GM12878 (cell line): ENCODE measurements around the gene MLLT3. TPM values are rescaled to one million over a fixed set of nuclear protein-coding genes. Genes with fewer than 3 reads are reported as not detected.

Experiments used
- ATAC-seq: fragments of 200-7000 bp; cut with Tn5 transposase; 3 replicates; pipeline ENCODE4 v1.9.1; 2020; ENCODE audit warnings: mild to moderate bottlenecking, moderate library complexity
- BruUV-seq: library from RNA; stranded (reverse); fragments of 400-500 nt; replicated peaks from 2 replicates; lab custom pipeline; 2021; lab: Mats Ljungman, UMichigan
- CTCF ChIA-PET: fragments of 300-600 bp; sonication (Branson Sonifier 250); formaldehyde crosslinking; extraction: SDS; loops from one replicate; lab custom pipeline; 2021; ENCODE audit warnings: inconsistent platforms; lab: Yijun Ruan, JAX
- POLR2A ChIA-PET: fragments of 350-600 bp; formaldehyde crosslinking; extraction: SDS; loops from one replicate; lab custom pipeline; 2021; ENCODE audit warnings: inconsistent platforms; lab: Charles Lee
- RAD21 ChIA-PET: fragments of 300-600 bp; sonication (Branson Sonifier 250); formaldehyde crosslinking; loops from one replicate; lab custom pipeline; 2023; ENCODE audit warnings: antibody characterized with exemption; ENCODE audit not compliant: unreplicated experiment; lab: Charles Lee
- SMC1A ChIA-PET: fragments of 300-600 bp; sonication (Branson Sonifier 250); formaldehyde crosslinking; loops from one replicate; lab custom pipeline; 2023; ENCODE audit not compliant: unreplicated experiment, uncharacterized antibody; lab: Charles Lee
- DNase-seq: peaks from one replicate; pipeline ENCODE4 v3.0.0-alpha.2; 2011; ENCODE audit warnings: low read depth, low spot score
- FAIRE-seq: peaks from 3 replicates; lab custom pipeline; 2011; peaks lifted over from hg19 to GRCh38; lab: Jason Lieb, UNC
- H2AFZ ChIP-seq: 2 replicates; pipeline ENCODE4 v1.6.0; 2011; ENCODE audit warnings: low read depth, low read length, control low read depth; ENCODE audit not compliant: control insufficient read depth
- H3K27ac ChIP-seq: 2 replicates; pipeline ENCODE4 v1.5.1; 2011; ENCODE audit warnings: control low read depth; ENCODE audit not compliant: control insufficient read depth, insufficient read depth
- H3K27me3 ChIP-seq, 2 experiments: replicated peaks in 1 of 2; 2 replicates each; pipeline versions ENCODE4 v1.6.0 to v1.6.1; 2011; ENCODE audit warnings: low read length in 1 of 2; ENCODE audit not compliant: control insufficient read depth in 2 of 2, insufficient read depth in 2 of 2
- H3K36me3 ChIP-seq, 2 experiments: 2 replicates each; pipeline ENCODE4 v1.5.1; 2011; ENCODE audit warnings: low read length in 1 of 2; ENCODE audit not compliant: control insufficient read depth in 2 of 2, insufficient read depth in 2 of 2
- H3K4me1 ChIP-seq: 2 replicates; pipeline ENCODE4 v1.6.1; 2011; ENCODE audit warnings: mild to moderate bottlenecking, low read length, moderate library complexity, mixed read lengths; ENCODE audit not compliant: control insufficient read depth, insufficient read depth
- H3K4me2 ChIP-seq: 2 replicates; pipeline ENCODE4 v1.6.0; 2011; ENCODE audit warnings: control low read depth; ENCODE audit not compliant: control insufficient read depth, insufficient read depth
- H3K4me3 ChIP-seq: fragments of 200-600 bp; sonication (generic); 2 replicates; pipeline ENCODE4 v1.5.1; 2016
- H3K79me2 ChIP-seq: 2 replicates; pipeline ENCODE4 v1.6.0; 2011; ENCODE audit warnings: low read length; ENCODE audit not compliant: control insufficient read depth, insufficient read depth
- H3K9ac ChIP-seq: 2 replicates; pipeline ENCODE4 v1.8.0; 2011; ENCODE audit warnings: low read length, control low read depth, mixed read lengths; ENCODE audit not compliant: control insufficient read depth, insufficient read depth
- H3K9me3 ChIP-seq: replicated peaks from 3 replicates; pipeline ENCODE4 v1.5.1; 2011; ENCODE audit warnings: mild to moderate bottlenecking, low read length; ENCODE audit not compliant: control insufficient read depth, insufficient read depth
- H4K20me1 ChIP-seq: 2 replicates; pipeline ENCODE4 v1.6.0; 2011; ENCODE audit not compliant: control insufficient read depth, insufficient read depth
- BHLHE40 ChIP-seq, 2 experiments: fragments of 450-650 bp in 1 of 2; IDR thresholded peaks; 2 replicates each; pipeline ENCODE4 v1.6.1; 2011 to 2017; ENCODE audit warnings: low read depth in 2 of 2, borderline replicate concordance in 1 of 2, improper control_type of control experiment in 1 of 2, low read length in 1 of 2, mild to moderate bottlenecking in 1 of 2
- CBX3 ChIP-seq: fragments of 200-600 bp; sonication (generic); IDR thresholded peaks from 2 replicates; pipeline ENCODE4 v1.6.1; 2016; ENCODE audit warnings: low read depth, borderline replicate concordance
- FOXM1 ChIP-seq: IDR thresholded peaks from 2 replicates; pipeline ENCODE4 v1.6.1; 2012; ENCODE audit warnings: low read depth, mild to moderate bottlenecking, inconsistent platforms, low read length, moderate library complexity
- HDAC2 ChIP-seq: fragments of 200-600 bp; sonication (generic); IDR thresholded peaks from 2 replicates; pipeline ENCODE4 v1.6.1; 2017
- KDM1A ChIP-seq: fragments of 200-600 bp; sonication (generic); IDR thresholded peaks from 2 replicates; pipeline ENCODE4 v1.6.1; 2016; ENCODE audit warnings: borderline replicate concordance
- LARP7 ChIP-seq: fragments of 450-650 bp; IDR thresholded peaks from 2 replicates; pipeline ENCODE4 v1.6.1; 2017; ENCODE audit warnings: mild to moderate bottlenecking
- MEF2A ChIP-seq: IDR thresholded peaks from 2 replicates; pipeline ENCODE4 v1.6.1; 2011; ENCODE audit warnings: low read depth, mild to moderate bottlenecking, low read length, moderate library complexity; ENCODE audit not compliant: insufficient read depth
- NFIC ChIP-seq: IDR thresholded peaks from 2 replicates; pipeline ENCODE4 v1.6.1; 2012; ENCODE audit warnings: low read depth, mild to moderate bottlenecking, inconsistent platforms, low read length, moderate library complexity
- NR2F1 ChIP-seq: fragments of 450-650 bp; conservative IDR thresholded peaks from 2 replicates; pipeline ENCODE4 v1.6.1; 2017; ENCODE audit warnings: mild to moderate bottlenecking
- RCOR1 ChIP-seq: conservative IDR thresholded peaks from 2 replicates; pipeline ENCODE4 v1.6.1; 2012; ENCODE audit warnings: low read depth, low read length, improper control_type of control experiment
- RELA ChIP-seq: fragments of 450-650 bp; IDR thresholded peaks from 2 replicates; pipeline ENCODE4 v1.8.0; 2014; ENCODE audit warnings: borderline replicate concordance; ENCODE audit not compliant: partially characterized antibody
- SMC3 ChIP-seq: IDR thresholded peaks from 2 replicates; pipeline ENCODE4 v1.6.1; 2011; ENCODE audit warnings: low read length, improper control_type of control experiment, borderline replicate concordance
- SREBF2 ChIP-seq: IDR thresholded peaks from 2 replicates; pipeline ENCODE4 v1.6.1; 2012; ENCODE audit warnings: mild to moderate bottlenecking, low read length
- TCF3 ChIP-seq: IDR thresholded peaks from 2 replicates; pipeline ENCODE4 v1.6.1; 2012; ENCODE audit warnings: low read depth, mild to moderate bottlenecking, low read length, borderline replicate concordance; ENCODE audit not compliant: insufficient read depth
- ZNF207 ChIP-seq: fragments of 450-650 bp; IDR thresholded peaks from 2 replicates; pipeline ENCODE4 v1.6.1; 2014; ENCODE audit warnings: antibody characterized with exemption, mild to moderate bottlenecking, borderline replicate concordance
- ZSCAN29 ChIP-seq: fragments of 450-650 bp; IDR thresholded peaks from 2 replicates; pipeline ENCODE4 v1.6.1; 2017; ENCODE audit warnings: mild to moderate bottlenecking, moderate library complexity
- WGBS: methylation state at CpG from one replicate; pipeline ENCODE4 v1.1.6; 2016; ENCODE audit warnings: low lambda C conversion rate; ENCODE audit not compliant: insufficient replicate concordance, insufficient coverage; ENCODE audit errors: missing lambda C conversion rate; 5-methylcytosine and 5-hydroxymethylcytosine counted together
- in situ Hi-C: fragments of 300-500 bp; cut with MboI; formaldehyde crosslinking; loops from 9 replicates; pipeline ENCODE4 v1.14.3; 2018; ENCODE audit warnings: mixed read lengths
- intact Hi-C: fragments of 100-400 bp; cut with micrococcal nuclease; formaldehyde crosslinking; loops from one replicate; pipeline ENCODE4 v1.14.2; 2022; ENCODE audit not compliant: unreplicated experiment
- polyA plus RNA-seq, 11 experiments: library from polyadenylated mRNA; depleted of rRNA in 4 of 11; unstranded in 6 of 11; stranded (reverse) in 5 of 11; fragments of >200 nt; fragmentation: Nextera tagmentation in 4 of 11; fragmentation: Illumina TruSeq in 1 of 11; extraction: Ambion mirVana in 4 of 11; extraction: Trizol in 1 of 11; gene quantifications; 1 replicate in 1 of 11; 2 replicates in 10 of 11; pipeline versions ENCODE4 v1.2.1 to v1.2.3, GENCODE V29; 2011 to 2016; ENCODE audit warnings: inconsistent platforms in 2 of 11, missing spikeins in 2 of 11, low read depth in 1 of 11
- total RNA-seq, 4 experiments: library from RNA; depleted of rRNA in 3 of 4; stranded (reverse); fragments of >200 nt in 3 of 4; fragmentation: Illumina TruSeq in 1 of 4; extraction: Trizol in 1 of 4; gene quantifications; 2 replicates each; pipeline versions ENCODE4 v1.2.1 to v1.2.3, GENCODE V29; 2013 to 2021
- TF ChIP-seq, protein P1 (sequence below): IDR thresholded peaks from 2 replicates; pipeline ENCODE4 v1.6.1; 2012; ENCODE audit warnings: low read depth, low read length, improper control_type of control experiment
- TF ChIP-seq, protein P2 (sequence below): IDR thresholded peaks from 2 replicates; pipeline ENCODE4 v1.6.1; 2011; ENCODE audit warnings: low read depth, low read length, improper control_type of control experiment, borderline replicate concordance
- TF ChIP-seq, protein P3 (sequence below): IDR thresholded peaks from 2 replicates; pipeline ENCODE4 v1.6.1; 2011; ENCODE audit warnings: low read depth, mild to moderate bottlenecking, low read length, moderate library complexity, borderline replicate concordance; ENCODE audit errors: extremely low read depth

The MLLT3 gene
- total and polyA plus RNA-seq, 10 of the 15 experiments (the other 5 are each of a cell fraction or from before 2014, with no cell fraction given), result 17.7 to 72.3 (median 35.6) TPM

DNA sequence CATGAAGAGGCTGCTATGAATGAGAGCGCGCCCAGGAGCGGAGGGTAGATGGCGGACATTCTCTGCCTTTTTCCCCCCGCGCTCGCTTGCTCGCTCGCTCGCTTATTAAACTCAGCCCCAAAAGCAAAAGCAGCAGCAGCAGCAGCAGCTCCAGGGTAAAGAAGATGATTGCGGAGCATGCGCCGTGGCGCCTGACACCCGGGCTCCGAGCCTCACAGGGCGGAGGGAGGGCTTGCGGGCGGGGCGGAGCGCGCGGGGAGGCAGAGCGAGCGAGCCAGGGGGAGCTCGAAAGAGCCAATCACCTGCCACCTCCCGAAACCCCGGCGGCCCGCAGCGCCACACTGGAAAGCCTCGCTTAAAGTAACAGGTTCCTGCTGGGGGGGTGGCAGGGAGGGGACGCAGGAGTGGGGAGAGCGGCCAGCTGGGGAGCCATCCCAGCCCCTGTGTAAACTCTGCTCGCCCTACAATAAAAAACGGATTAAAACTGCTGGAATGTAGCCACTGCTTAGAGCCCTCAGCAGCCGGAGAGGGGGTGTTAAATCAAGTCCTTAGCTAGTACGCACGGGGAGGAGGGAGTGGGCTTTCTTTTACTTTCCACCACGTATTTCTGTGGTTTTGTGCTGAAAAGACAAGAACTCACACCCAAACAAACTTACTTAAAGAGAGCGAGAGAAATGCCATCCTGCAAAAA is at the start of gene MLLT3 (continued):
- TF ChIP-seq, protein P1, sequence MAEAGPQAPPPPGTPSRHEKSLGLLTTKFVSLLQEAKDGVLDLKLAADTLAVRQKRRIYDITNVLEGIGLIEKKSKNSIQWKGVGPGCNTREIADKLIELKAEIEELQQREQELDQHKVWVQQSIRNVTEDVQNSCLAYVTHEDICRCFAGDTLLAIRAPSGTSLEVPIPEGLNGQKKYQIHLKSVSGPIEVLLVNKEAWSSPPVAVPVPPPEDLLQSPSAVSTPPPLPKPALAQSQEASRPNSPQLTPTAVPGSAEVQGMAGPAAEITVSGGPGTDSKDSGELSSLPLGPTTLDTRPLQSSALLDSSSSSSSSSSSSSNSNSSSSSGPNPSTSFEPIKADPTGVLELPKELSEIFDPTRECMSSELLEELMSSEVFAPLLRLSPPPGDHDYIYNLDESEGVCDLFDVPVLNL, result 0 out of 2 replicates have a peak, but pooled peaks have one; percentile 56

DNA sequence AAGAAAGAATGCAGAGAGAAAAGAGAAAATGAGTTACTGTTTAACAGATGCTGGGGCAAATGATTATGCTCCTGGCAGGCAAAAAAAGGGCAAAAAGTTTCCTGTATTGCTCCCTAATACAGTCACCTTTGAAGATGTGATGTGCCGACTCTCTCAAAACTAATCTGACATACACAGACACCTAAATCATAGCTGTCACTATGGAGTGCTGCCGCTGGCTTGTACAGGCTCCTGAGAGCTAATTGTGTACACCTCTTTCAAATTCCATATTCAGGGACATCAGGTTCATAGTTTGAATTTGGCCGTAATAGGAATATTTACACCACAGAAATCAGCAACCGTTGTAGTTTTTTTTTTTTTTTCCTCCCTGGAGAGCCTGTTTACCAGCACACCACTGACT is 49.3 kb upstream of the MLLT3 start:
- in situ Hi-C loops, result no loop called here
- Histone ChIP-seq H3K27ac (no peak overlapping the region), H2AFZ (no peak overlapping the region), H3K4me3 (no peak overlapping the region), H3K4me1 (no peaks in the 10 kb centered on the region), H3K4me2 (no peak overlapping the region), H3K27me3 (no peaks in the 10 kb centered on the region), H3K79me2 (peaks cover 4% of the 10 kb centered on the region), H4K20me1 (no peaks in the 10 kb centered on the region), H3K9me3 (peaks cover 2% of the 10 kb centered on the region; the same call in 2 of the 3 replicates), H3K36me3 (peaks cover 0 to 2% of the 10 kb centered on the region in 2 experiments; a peak in 2 of 4 replicates), H3K9ac (no peak overlapping the region)
- no TSS peak for BruUV-seq
- intact Hi-C loops, result no loop called here
- SMC1A ChIA-PET, result interaction anchor here (0.7 to 2.8 kb wide), 13 partner anchors 9 to 264 kb away, joined by 3 to 10 read pairs (median 5); partner anchors contain the start of genes FOCAD and MLLT3
- FAIRE-seq (no peak), ATAC-seq (no peak), DNase-seq (no peak)
- TF ChIP-seq CBX3 (no peak), ZSCAN29 (no peak), HDAC2 (no peak), RCOR1 (no peak), KDM1A (no peak), SREBF2 (no peak), LARP7 (no peak), RELA (no peak), ZNF207 (no peak), FOXM1 (no peak), SMC3 (no peak), NR2F1 (no peak), NFIC (no peak), TCF3 (no peak), MEF2A (no peak), BHLHE40 (IDR thresholded peaks at IDR 0.05; ENCODE audit: borderline replicate concordance in 1 of 2, low read depth in 2 of 2, low read length in 1 of 2) (no peak)
- TF ChIP-seq, protein P2, sequence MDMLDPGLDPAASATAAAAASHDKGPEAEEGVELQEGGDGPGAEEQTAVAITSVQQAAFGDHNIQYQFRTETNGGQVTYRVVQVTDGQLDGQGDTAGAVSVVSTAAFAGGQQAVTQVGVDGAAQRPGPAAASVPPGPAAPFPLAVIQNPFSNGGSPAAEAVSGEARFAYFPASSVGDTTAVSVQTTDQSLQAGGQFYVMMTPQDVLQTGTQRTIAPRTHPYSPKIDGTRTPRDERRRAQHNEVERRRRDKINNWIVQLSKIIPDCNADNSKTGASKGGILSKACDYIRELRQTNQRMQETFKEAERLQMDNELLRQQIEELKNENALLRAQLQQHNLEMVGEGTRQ, result no peak
- TF ChIP-seq, protein P3, sequence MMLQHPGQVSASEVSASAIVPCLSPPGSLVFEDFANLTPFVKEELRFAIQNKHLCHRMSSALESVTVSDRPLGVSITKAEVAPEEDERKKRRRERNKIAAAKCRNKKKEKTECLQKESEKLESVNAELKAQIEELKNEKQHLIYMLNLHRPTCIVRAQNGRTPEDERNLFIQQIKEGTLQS, result no peak
- RAD21 ChIA-PET, result interaction anchor here (0.7 to 1.5 kb wide), 4 partner anchors 10 to 52 kb away, joined by 3 to 5 read pairs (median 4); partner anchors contain the start of gene FOCAD
- CTCF ChIA-PET, result interaction anchor here (0.6 to 1.5 kb wide), 2 partner anchors 47 to 88 kb away, joined by 3 to 6 read pairs; no protein-coding TSS in a partner anchor
- POLR2A ChIA-PET, result interaction anchor here (0.7 to 1.9 kb wide), 5 partner anchors 8 to 49 kb away, joined by 3 to 8 read pairs (median 3); partner anchors contain the start of gene FOCAD
- WGBS, result 97% methylated on average over 4 of the region's 4 CpGs
